ENCODE data around the gene PWP2.
"Not testable (repeated sequence)": the region's sequence is repeated elsewhere in the genome, so short reads cannot be mapped to it uniquely, and the experiment has no call there.

PWP2 gene

GRCh38 chr21:44082648-44083440 lies 24.4 kb upstream of the PWP2 start:
- in situ Hi-C loops (cut with HindIII; ENCODE audit: low sequenced_read_pairs), result no loop called here

- in situ Hi-C loops (cut with HindIII; ENCODE audit: low sequenced_read_pairs), result no loop called here
Observed at GRCh38 chr21:44083631-44084291, 23.4 kb upstream of the PWP2 start.

- in situ Hi-C loops (cut with HindIII; ENCODE audit: low sequenced_read_pairs), result no loop called here
Observed at GRCh38 chr21:44084496-44085241, 22.5 kb upstream of the PWP2 start.

DNA sequence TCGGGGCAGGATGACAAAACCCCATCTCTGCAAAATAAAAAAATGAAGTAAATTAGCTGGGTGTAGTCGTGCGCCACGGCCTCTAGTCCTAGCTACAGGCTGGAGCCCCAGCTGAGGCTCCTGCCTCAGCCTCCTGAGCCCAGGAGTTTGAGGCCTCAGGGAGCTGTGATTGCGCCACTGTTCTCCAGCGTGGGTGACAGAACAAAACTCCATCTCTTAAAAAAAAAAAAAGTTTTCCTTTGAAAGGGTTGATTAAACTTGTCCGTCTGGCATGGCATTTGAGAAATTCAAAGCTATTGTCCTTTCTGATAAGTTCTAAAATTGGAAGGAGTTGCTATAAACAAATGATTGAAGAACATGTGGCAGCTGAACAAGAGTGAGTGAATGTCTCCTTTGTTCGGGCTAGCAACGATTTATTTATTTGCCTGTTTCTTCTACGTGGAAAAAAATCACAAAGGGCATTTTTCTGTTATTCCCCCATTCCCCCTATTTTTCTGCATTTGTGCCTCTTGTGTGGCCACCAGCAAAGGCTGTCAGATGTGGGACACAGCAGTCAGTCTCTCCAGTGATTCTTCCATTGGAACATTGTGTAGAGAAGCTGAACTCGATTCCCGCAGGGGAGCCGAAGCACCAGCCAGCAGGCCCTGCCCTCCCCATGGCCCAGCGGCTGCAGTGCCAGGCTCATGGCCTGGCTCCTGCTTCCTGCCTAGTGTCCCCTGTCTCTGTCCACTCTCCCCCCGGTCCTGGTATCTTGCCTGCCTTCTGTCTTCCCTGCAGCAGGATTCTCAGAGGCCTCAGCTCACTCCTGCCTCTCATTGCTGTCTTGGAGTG lies 21.5 kb upstream of the PWP2 start:
- in situ Hi-C loops (cut with HindIII; ENCODE audit: low sequenced_read_pairs), result no loop called here

DNA sequence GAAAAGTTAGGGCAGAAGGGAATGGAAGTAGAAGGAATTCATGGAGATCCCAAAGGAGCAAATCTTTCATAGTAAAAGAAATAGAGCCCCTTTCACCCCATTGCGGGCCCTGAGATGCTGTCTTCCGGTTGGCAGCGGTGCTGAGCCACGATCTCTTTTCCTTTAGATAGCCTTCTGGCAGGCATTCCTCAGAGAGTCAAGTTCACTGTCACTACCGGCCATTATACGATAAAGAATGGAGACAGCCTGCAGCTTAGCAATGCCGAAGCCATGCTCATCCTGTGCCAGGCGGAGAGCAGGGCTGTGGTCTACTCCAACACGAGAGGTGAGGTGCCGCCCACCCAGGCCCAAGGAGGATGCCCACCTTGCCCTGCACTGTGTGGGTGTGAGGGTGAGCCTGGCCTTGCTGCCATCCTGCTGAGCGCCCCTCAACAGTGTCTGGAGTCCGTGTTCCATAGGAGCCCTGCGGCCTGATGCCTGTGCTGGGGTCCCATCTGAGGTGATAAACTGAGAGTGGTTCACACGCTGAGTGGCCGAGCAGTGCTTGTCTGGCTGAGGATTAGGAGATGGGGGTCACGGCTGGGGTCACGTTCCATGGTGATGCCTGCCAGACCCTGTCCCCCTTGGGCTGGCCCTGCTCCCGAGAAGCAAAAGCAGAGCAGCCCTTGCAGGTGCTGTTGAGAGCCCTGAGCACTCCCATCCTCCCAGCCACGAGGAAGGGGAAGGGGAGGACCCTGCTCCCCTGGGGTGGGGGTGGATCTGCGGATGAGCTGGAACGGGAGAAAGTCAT lies 20.4 kb upstream of the PWP2 start:
- in situ Hi-C loops (cut with HindIII; ENCODE audit: low sequenced_read_pairs), result no loop called here

DNA sequence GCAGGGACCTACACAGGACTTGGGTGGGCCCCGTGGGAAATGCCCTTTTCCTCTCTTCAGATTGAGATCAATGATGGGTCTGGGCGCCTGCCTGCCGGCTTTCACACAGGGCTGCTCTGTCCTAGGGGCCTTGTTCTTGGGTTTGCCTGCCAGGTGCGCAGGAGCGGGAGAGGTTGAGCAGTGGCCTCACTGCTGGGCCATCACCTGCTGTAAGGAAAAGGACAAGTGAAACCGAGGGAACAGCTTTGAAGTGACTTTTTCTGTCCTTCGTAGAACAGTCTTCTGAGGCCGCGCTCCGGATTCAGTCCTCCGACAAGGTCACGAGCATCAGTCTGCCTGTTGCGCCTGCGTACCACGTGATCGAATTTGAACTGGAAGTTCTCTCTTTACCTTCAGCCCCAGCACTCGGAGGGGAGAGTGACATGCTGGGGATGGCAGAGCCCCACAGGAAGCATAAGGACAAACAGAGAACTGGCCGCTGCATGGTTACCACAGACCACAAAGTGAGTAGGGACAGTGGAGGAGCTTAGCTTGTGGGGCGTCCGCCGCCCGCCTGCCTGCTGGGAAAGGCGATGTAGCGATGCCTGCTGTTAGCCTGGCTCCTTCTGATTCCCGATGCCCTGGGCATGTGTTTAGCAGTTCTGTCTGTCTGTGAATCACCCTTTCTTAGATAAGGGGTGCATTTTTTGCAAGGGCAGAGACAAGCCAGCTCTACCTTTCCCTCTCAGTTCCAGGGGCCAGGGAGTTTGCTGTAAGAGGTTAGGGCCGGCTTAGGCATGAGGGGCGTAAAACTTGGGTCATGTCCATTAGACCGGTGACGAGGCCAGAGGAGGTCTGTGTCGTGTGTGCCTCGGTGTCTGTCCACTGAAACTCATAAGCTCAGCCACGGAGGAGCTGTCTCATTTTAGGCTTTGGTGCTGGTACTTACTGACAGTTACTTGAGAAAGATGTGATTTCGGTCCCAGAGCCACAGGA lies 19.5 kb upstream of the PWP2 start:
- in situ Hi-C loops (cut with HindIII; ENCODE audit: low sequenced_read_pairs), result no loop called here

DNA sequence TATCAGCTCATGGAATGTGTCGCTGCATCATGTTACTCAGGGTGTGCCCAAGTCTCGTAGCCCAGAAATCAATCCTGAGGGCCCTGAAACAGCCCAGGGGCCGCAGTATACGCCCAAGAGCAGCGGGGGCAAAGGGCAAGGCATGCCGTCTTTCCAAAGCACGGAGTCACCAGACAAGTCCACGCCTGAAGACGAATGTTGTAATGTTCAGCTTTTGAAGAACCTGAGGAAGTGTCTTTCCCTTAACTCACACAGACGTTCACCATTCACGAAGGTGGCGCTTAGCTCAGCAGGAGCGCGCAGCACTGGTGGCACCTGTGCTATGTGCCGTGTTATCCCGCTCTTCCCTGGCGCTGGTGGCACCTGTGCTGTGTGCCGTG lies 18.8 kb upstream of the PWP2 start:
- in situ Hi-C loops (cut with HindIII; ENCODE audit: low sequenced_read_pairs), result no loop called here

- in situ Hi-C loops (cut with HindIII; ENCODE audit: low sequenced_read_pairs), result no loop called here
Observed at GRCh38 chr21:44089001-44089911, 17.9 kb upstream of the PWP2 start.

GRCh38 chr21:44090325-44090724 lies 16.9 kb upstream of the PWP2 start:
- in situ Hi-C loops (cut with HindIII; ENCODE audit: low sequenced_read_pairs), result no loop called here

- in situ Hi-C loops (cut with HindIII; ENCODE audit: low sequenced_read_pairs), result no loop called here
Observed at GRCh38 chr21:44092211-44092610, 15.0 kb upstream of the PWP2 start.

- in situ Hi-C loops (cut with HindIII; ENCODE audit: low sequenced_read_pairs), result no loop called here
Observed at GRCh38 chr21:44093761-44094160, 13.4 kb upstream of the PWP2 start.

- in situ Hi-C loops (cut with HindIII; ENCODE audit: low sequenced_read_pairs), result no loop called here
Observed at GRCh38 chr21:44094832-44095231, 12.4 kb upstream of the PWP2 start.

GRCh38 chr21:44098507-44098906 lies 8.7 kb upstream of the PWP2 start:
- in situ Hi-C loops (cut with HindIII; ENCODE audit: low sequenced_read_pairs), result not testable (repeated sequence)

- in situ Hi-C loops (cut with HindIII; ENCODE audit: low sequenced_read_pairs), result not testable (repeated sequence)
Observed at GRCh38 chr21:44098964-44099363, 8.2 kb upstream of the PWP2 start.

DNA sequence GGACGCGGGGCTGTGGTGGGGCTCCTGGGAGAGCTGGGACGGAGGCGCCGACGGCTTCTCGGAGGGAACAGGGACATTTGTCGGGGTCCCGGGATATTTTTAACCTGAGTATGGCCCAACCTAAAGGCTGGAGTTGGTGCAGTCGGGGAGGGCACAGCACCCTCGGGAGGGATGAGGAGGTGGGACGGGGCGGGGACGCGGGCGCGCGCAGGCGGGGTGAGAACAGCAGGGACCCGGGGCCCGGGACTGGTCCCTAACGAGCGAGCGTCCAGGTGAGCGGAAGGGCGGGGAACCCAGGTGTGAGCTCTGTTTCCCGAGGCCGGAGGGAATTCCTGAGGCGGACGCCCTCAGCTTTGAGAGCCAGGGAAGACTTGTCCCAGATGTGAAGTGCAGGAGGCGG lies 390 bp downstream of the PWP2 start:
- in situ Hi-C loops (cut with HindIII; ENCODE audit: low sequenced_read_pairs), result not testable (repeated sequence)

GRCh38 chr21:44113702-44114371 lies 6.6 kb downstream of the PWP2 start:
- in situ Hi-C loops (cut with HindIII; ENCODE audit: low sequenced_read_pairs), result not testable (repeated sequence)

DNA sequence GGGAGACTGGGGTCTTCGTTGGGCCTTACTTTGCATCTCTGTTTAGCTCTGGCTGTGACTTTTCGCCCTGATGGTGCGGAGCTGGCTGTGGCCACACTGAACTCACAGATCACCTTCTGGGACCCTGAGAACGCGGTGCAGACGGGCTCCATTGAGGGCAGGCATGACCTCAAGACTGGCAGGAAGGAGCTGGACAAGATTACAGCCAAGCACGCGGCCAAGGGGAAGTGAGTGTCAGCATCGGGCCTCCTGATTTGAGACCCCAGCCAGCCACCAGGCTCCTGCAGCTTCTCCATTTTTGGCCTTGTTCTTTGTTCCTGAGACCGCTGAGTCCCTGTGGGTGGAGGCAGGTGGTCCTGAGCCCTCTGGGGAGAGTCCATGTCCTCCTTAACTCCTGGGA lies 14.9 kb downstream of the PWP2 start:
- in situ Hi-C loops (cut with HindIII; ENCODE audit: low sequenced_read_pairs), result not testable (repeated sequence)

Measured in endothelial cell of hepatic sinusoid (primary cell).